Mucosa of rectum (tissue), 2 donors: Measurements from ENCODE around the gene FLII.

Experiments
- H3K27ac ChIP-seq, 2 donors: one replicate each; pipeline ENCODE4 v1.7.0; 2013; ENCODE audit warnings: inconsistent platforms in 2 of 2, low read depth in 2 of 2, low read length in 2 of 2
- H3K27me3 ChIP-seq, 2 donors: one replicate each; pipeline ENCODE4 v1.7.0; 2013; ENCODE audit warnings: low read length in 2 of 2; ENCODE audit not compliant: control insufficient read depth in 2 of 2, insufficient read depth in 2 of 2
- H3K36me3 ChIP-seq, 2 donors: one replicate each; pipeline ENCODE4 v1.7.0; 2013; ENCODE audit warnings: low read length in 2 of 2; ENCODE audit not compliant: control insufficient read depth in 2 of 2, insufficient read depth in 2 of 2
- H3K4me1 ChIP-seq, 2 donors: one replicate each; pipeline ENCODE4 v1.7.0; 2013; ENCODE audit warnings: low read length in 2 of 2, mild to moderate bottlenecking in 1 of 2; ENCODE audit not compliant: control insufficient read depth in 2 of 2, insufficient read depth in 2 of 2
- H3K4me3 ChIP-seq, 2 donors: one replicate each; pipeline ENCODE4 v1.7.0; 2013; ENCODE audit warnings: low read length in 2 of 2
- H3K9ac ChIP-seq, 2 donors: one replicate each; pipeline ENCODE4 v1.7.0; 2013; ENCODE audit warnings: low read length in 2 of 2, low read depth in 1 of 2, mild to moderate bottlenecking in 1 of 2
- H3K9me3 ChIP-seq, 2 donors: one replicate each; pipeline ENCODE4 v1.7.0; 2013; ENCODE audit warnings: low read length in 2 of 2; ENCODE audit not compliant: control insufficient read depth in 2 of 2
- donor health status: healthy.
- donor health status: Normal muscosa, but diverticular disease.

Gene FLII

GRCh38 chr17:18253187-18253884 lies 5.2 kb downstream of the FLII start:
- Histone ChIP-seq H3K27ac (no peak overlapping the region), H3K4me3 (no peak overlapping the region), H3K9ac (no peak overlapping the region), H3K9me3 (no peaks in the 10 kb centered on the region), H3K36me3 (peaks cover 54 to 73% of the 10 kb centered on the region in 2 donors), H3K4me1 (peaks cover 12 to 16% of the 10 kb centered on the region in 2 donors), H3K27me3 (no peaks in the 10 kb centered on the region)

GRCh38 chr17:18252160-18252559 lies 6.4 kb downstream of the FLII start:
- Histone ChIP-seq H3K9ac (no peak overlapping the region), H3K27me3 (no peaks in the 10 kb centered on the region), H3K4me3 (no peak overlapping the region), H3K4me1 (peaks cover 14 to 16% of the 10 kb centered on the region in 2 donors), H3K36me3 (peaks cover 64 to 80% of the 10 kb centered on the region in 2 donors), H3K9me3 (no peaks in the 10 kb centered on the region), H3K27ac (no peak overlapping the region)

GRCh38 chr17:18251204-18251603 lies 7.3 kb downstream of the FLII start:
- no peak overlapping the region for H3K9ac ChIP-seq
- no peak overlapping the region for H3K4me3 ChIP-seq
- H3K27ac ChIP-seq = no peak overlapping the region
- H3K9me3 ChIP-seq = no peaks in the 10 kb centered on the region
- H3K36me3 ChIP-seq = peaks cover 69 to 81% of the 10 kb centered on the region in 2 donors
- H3K27me3 ChIP-seq = no peaks in the 10 kb centered on the region
- H3K4me1 ChIP-seq = peaks cover 14 to 15% of the 10 kb centered on the region in 2 donors

- Histone ChIP-seq H3K4me1 (peaks cover 14 to 18% of the 10 kb centered on the region in 2 donors), H3K9ac (no peak overlapping the region), H3K36me3 (peaks cover 72 to 83% of the 10 kb centered on the region in 2 donors), H3K27ac (no peak overlapping the region), H3K4me3 (no peak overlapping the region), H3K9me3 (no peaks in the 10 kb centered on the region), H3K27me3 (no peaks in the 10 kb centered on the region)
These were observed 7.8 kb downstream of the FLII start for GRCh38 chr17:18250708-18251107.

- H3K36me3 ChIP-seq = peaks cover 75 to 83% of the 10 kb centered on the region in 2 donors
These were observed 8.3 kb downstream of the FLII start for GRCh38 chr17:18250259-18250658.

GRCh38 chr17:18248811-18249210 lies 9.7 kb downstream of the FLII start:
- H3K36me3 ChIP-seq = peaks cover 69 to 74% of the 10 kb centered on the region in 2 donors
- no peak overlapping the region for H3K9ac ChIP-seq
- no peaks in the 10 kb centered on the region for H3K9me3 ChIP-seq
- no peak overlapping the region for H3K27ac ChIP-seq
- peaks cover 14 to 18% of the 10 kb centered on the region in 2 donors for H3K4me1 ChIP-seq
- H3K27me3 ChIP-seq = no peaks in the 10 kb centered on the region
- no peak overlapping the region for H3K4me3 ChIP-seq

More at GRCh38 chr17:18250259-18250658, 8.3 kb downstream of the FLII start:
- Histone ChIP-seq H3K4me3 (no peak overlapping the region), H3K9ac (no peak overlapping the region), H3K27me3 (no peaks in the 10 kb centered on the region), H3K4me1 (peaks cover 14 to 18% of the 10 kb centered on the region in 2 donors), H3K27ac (no peak overlapping the region), H3K9me3 (no peaks in the 10 kb centered on the region)

GRCh38 chr17:18248300-18248731 lies 10.2 kb downstream of the FLII start:
- H3K9me3 ChIP-seq = no peaks in the 10 kb centered on the region
- peaks cover 14 to 18% of the 10 kb centered on the region in 2 donors for H3K4me1 ChIP-seq
- H3K9ac ChIP-seq = no peak overlapping the region
- H3K27me3 ChIP-seq = no peaks in the 10 kb centered on the region
- peaks cover 65 to 73% of the 10 kb centered on the region in 2 donors for H3K36me3 ChIP-seq
- H3K27ac ChIP-seq = peak overlapping the region; percentile 2 to 76
- H3K4me3 ChIP-seq = no peak overlapping the region

GRCh38 chr17:18247613-18248001 lies 10.9 kb downstream of the FLII start:
- no peaks in the 10 kb centered on the region for H3K27me3 ChIP-seq
- H3K4me3 ChIP-seq = no peak overlapping the region
- H3K27ac ChIP-seq = peak overlapping the region; percentile 76 to 82
- H3K36me3 ChIP-seq = peaks cover 61 to 69% of the 10 kb centered on the region in 2 donors
- H3K4me1 ChIP-seq = peaks cover 14 to 18% of the 10 kb centered on the region in 2 donors
- H3K9ac ChIP-seq = no peak overlapping the region
- H3K9me3 ChIP-seq = no peaks in the 10 kb centered on the region

- Histone ChIP-seq H3K9ac (peak overlapping the region in 1 of 2 donors; percentile 41), H3K4me3 (peak overlapping the region; percentile 44 to 63), H3K9me3 (no peaks in the 10 kb centered on the region), H3K4me1 (peaks cover 14 to 18% of the 10 kb centered on the region in 2 donors), H3K36me3 (peaks cover 56 to 64% of the 10 kb centered on the region in 2 donors), H3K27ac (peak overlapping the region; percentile 76 to 82), H3K27me3 (no peaks in the 10 kb centered on the region)
These were observed 11.5 kb downstream of the FLII start for GRCh38 chr17:18246880-18247612.

- no peaks in the 10 kb centered on the region for H3K9me3 ChIP-seq
- H3K9ac ChIP-seq = no peak overlapping the region
- peaks cover 48 to 56% of the 10 kb centered on the region in 2 donors for H3K36me3 ChIP-seq
- no peaks in the 10 kb centered on the region for H3K27me3 ChIP-seq
- peak overlapping the region in 1 of 2 donors; percentile 76 for H3K27ac ChIP-seq
- peak overlapping the region; percentile 44 to 60 for H3K4me3 ChIP-seq
- peaks cover 14 to 18% of the 10 kb centered on the region in 2 donors for H3K4me1 ChIP-seq
These were observed 12.3 kb downstream of the FLII start for GRCh38 chr17:18246109-18246725.
